Endothelial cell of umbilical vein (primary cell): ENCODE results near the gene MYO1B. TPM values are rescaled to one million over a fixed set of nuclear protein-coding genes. Genes with fewer than 3 reads are reported as not detected.

Experiments
- BruUV-seq: library from RNA; stranded (reverse); fragments of 400-500 nt; replicated peaks from 2 replicates; lab custom pipeline; 2021; lab: Mats Ljungman, UMichigan
- CTCF ChIA-PET: fragments of 300-600, 350-600 bp; sonication (Branson Sonifier 250); formaldehyde crosslinking; loops from one replicate; lab custom pipeline; 2021; ENCODE audit warnings: antibody characterized with exemption, inconsistent platforms; lab: Charles Lee
- POLR2A ChIA-PET: fragments of 300-600, 350-600 bp; sonication (Branson Sonifier 250); formaldehyde crosslinking; loops from one replicate; lab custom pipeline; 2021; ENCODE audit warnings: antibody characterized with exemption, inconsistent platforms; lab: Charles Lee
- DNase-seq: peaks from one replicate; pipeline ENCODE4 v3.0.0-alpha.2; 2011; ENCODE audit warnings: low read depth, low spot score
- FAIRE-seq: peaks from 2 replicates; lab custom pipeline; 2011; peaks lifted over from hg19 to GRCh38; lab: Jason Lieb, UNC
- H2AFZ ChIP-seq: 2 replicates; pipeline ENCODE4 v1.6.0; 2012; ENCODE audit warnings: low read depth, low read length, control low read depth, inconsistent platforms
- H3K27ac ChIP-seq: 2 replicates; pipeline ENCODE4 v1.5.1; 2011; ENCODE audit warnings: low read depth, mild to moderate bottlenecking, control low read depth, low read length, moderate library complexity; ENCODE audit not compliant: insufficient read depth
- H3K27me3 ChIP-seq, 2 experiments: 2 replicates each; pipeline versions ENCODE4 v1.6.0 to v1.6.1; 2011; ENCODE audit warnings: low read length in 2 of 2, mixed read lengths in 1 of 2; ENCODE audit not compliant: control insufficient read depth in 2 of 2, insufficient read depth in 2 of 2
- H3K36me3 ChIP-seq, 2 experiments: 2 replicates in 1 of 2; 3 replicates in 1 of 2; pipeline ENCODE4 v1.5.1; 2011; ENCODE audit warnings: low read length in 2 of 2, mild to moderate bottlenecking in 1 of 2, moderate library complexity in 1 of 2; ENCODE audit not compliant: control insufficient read depth in 2 of 2, insufficient read depth in 2 of 2; ENCODE audit errors: extremely low read depth in 1 of 2
- H3K4me1 ChIP-seq: 3 replicates; pipeline ENCODE4 v1.5.1; 2011; ENCODE audit warnings: mild to moderate bottlenecking, low read length; ENCODE audit not compliant: control insufficient read depth, insufficient read depth; ENCODE audit errors: extremely low read depth
- H3K4me2 ChIP-seq: 2 replicates; pipeline ENCODE4 v1.6.1; 2011; ENCODE audit warnings: low read length, control low read depth, mixed read lengths; ENCODE audit not compliant: insufficient read depth
- H3K4me3 ChIP-seq, 3 experiments: fragments of 200-600 bp in 1 of 3; sonication (generic), shearing (Covaris generic) in 1 of 3; replicated peaks in 1 of 3; 2 replicates each; pipeline ENCODE4 v1.5.1; 2011 to 2016; ENCODE audit warnings: control low read depth in 3 of 3, low read length in 3 of 3, mild to moderate bottlenecking in 2 of 3, inconsistent platforms in 1 of 3, low read depth in 1 of 3, moderate library complexity in 1 of 3; ENCODE audit not compliant: insufficient read depth in 1 of 3
- H3K79me2 ChIP-seq: 2 replicates; pipeline ENCODE4 v1.6.0; 2012; ENCODE audit warnings: low read length, inconsistent platforms; ENCODE audit not compliant: control insufficient read depth, insufficient read depth
- H3K9ac ChIP-seq: replicated peaks from 2 replicates; pipeline ENCODE3; 2011; ENCODE audit warnings: low read length, control low read depth; ENCODE audit not compliant: insufficient read depth; ENCODE audit errors: extremely low read depth
- H3K9me1 ChIP-seq: replicated peaks from 3 replicates; pipeline ENCODE4 v1.6.0; 2011; ENCODE audit warnings: mild to moderate bottlenecking, low read length; ENCODE audit not compliant: control insufficient read depth, insufficient read depth; ENCODE audit errors: extremely low read depth
- H3K9me3 ChIP-seq: replicated peaks from 2 replicates; pipeline ENCODE4 v1.5.1; 2012; ENCODE audit warnings: low read length, inconsistent platforms; ENCODE audit not compliant: control insufficient read depth, insufficient read depth
- H4K20me1 ChIP-seq: replicated peaks from 2 replicates; pipeline ENCODE3; 2011; ENCODE audit warnings: mild to moderate bottlenecking, low read length; ENCODE audit not compliant: control insufficient read depth, insufficient read depth; ENCODE audit errors: extremely low read depth
- EZH2 ChIP-seq: IDR thresholded peaks from 2 replicates; pipeline ENCODE4 v1.6.1; 2012; ENCODE audit warnings: borderline replicate concordance, low read depth, mild to moderate bottlenecking, moderate library complexity, low read length, inconsistent platforms; ENCODE audit not compliant: severe bottlenecking
- FOS ChIP-seq: IDR thresholded peaks from 2 replicates; pipeline ENCODE4 v1.6.1; 2011; ENCODE audit warnings: mild to moderate bottlenecking, low read length, moderate library complexity, borderline replicate concordance; ENCODE audit not compliant: insufficient read depth
- GATA2 ChIP-seq: IDR thresholded peaks from 2 replicates; pipeline ENCODE4 v1.7.0; 2011; ENCODE audit warnings: low read depth, mild to moderate bottlenecking, moderate library complexity, mixed read lengths, low read length; ENCODE audit not compliant: insufficient read length, insufficient read depth
- JUN ChIP-seq: IDR thresholded peaks from 2 replicates; pipeline ENCODE4 v1.6.1; 2011; ENCODE audit warnings: borderline replicate concordance, low read depth; ENCODE audit not compliant: insufficient read length, insufficient read depth
- MYC ChIP-seq: IDR thresholded peaks from one replicate; pipeline ENCODE4 v1.6.1; 2011; ENCODE audit warnings: mild to moderate bottlenecking, low read depth, low read length
- POLR2A ChIP-seq: IDR thresholded peaks from 2 replicates; pipeline ENCODE4 v1.6.1; 2012; ENCODE audit warnings: low read depth, mild to moderate bottlenecking, control low read depth, low read length
- POLR2AphosphoS5 ChIP-seq: IDR thresholded peaks from 2 replicates; pipeline ENCODE4 v1.6.1; 2012; ENCODE audit warnings: low read depth, mild to moderate bottlenecking, control low read depth, low read length, moderate library complexity; ENCODE audit not compliant: insufficient read depth
- dilution Hi-C: fragments of 300-500 bp; cut with MboI; formaldehyde crosslinking; loops from one replicate; pipeline ENCODE4 v1.15.0; 2019; ENCODE audit warnings: low sequenced_read_pairs; ENCODE audit not compliant: extremely low pct_ligation_motif_present
- intact Hi-C: fragments of 100-400 bp; cut with micrococcal nuclease; formaldehyde crosslinking; loops from one replicate; pipeline ENCODE4 v1.10.0; 2022
- polyA plus RNA-seq, 4 experiments: library from polyadenylated mRNA; depleted of rRNA in 3 of 4; stranded (reverse) in 3 of 4; unstranded in 1 of 4; fragments of >200 nt; gene quantifications; 2 replicates each; pipeline versions ENCODE4 v1.2.1 to v1.2.3, GENCODE V29; 2011 to 2012; ENCODE audit warnings: missing spikeins in 1 of 4
- total RNA-seq: library from RNA; stranded (reverse); gene quantifications from 2 replicates; pipeline ENCODE4 v1.2.3, GENCODE V29; 2021
- TF ChIP-seq, protein P1 (sequence below): IDR thresholded peaks from 2 replicates; pipeline ENCODE4 v1.6.1; 2011; ENCODE audit not compliant: insufficient read depth, insufficient read length
- TF ChIP-seq, protein P2 (sequence below), 2 donors: IDR thresholded peaks; 1 replicate in 1 of 2; 2 replicates in 1 of 2; pipeline ENCODE4 v1.5.1; 2011; ENCODE audit warnings: low read length in 2 of 2, mild to moderate bottlenecking in 2 of 2, moderate library complexity in 2 of 2, control low read depth in 1 of 2, inconsistent platforms in 1 of 2, low read depth in 1 of 2; ENCODE audit not compliant: insufficient read depth in 1 of 2; ENCODE audit errors: extremely low read depth in 1 of 2

The MYO1B gene
- total and polyA plus RNA-seq, 2 donors (not counting 3 experiments of a cell fraction or from before 2014, with no cell fraction given) = 8.7 to 51.1 TPM

DNA sequence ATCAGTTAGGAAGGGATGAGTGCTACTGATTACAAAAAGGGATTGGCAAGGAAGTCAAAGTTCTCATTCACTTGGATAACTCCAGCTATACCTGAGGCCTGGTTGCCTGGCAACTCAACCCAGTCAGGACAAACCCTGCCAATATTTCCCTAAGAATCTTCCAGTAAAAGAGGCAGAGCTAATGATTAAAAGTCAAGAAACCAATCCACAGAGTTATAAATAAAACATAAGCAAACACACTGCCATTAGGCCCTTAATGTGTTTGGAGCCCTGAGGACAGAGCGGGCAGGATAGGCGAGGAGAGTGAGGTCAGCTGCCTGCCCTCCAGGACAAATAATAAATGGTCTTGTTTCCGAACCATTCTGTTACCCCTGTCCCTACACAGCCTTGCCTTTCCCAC lies 217.2 kb downstream of the MYO1B start:
- DNase-seq (no peak), FAIRE-seq (no peak)
- TF ChIP-seq MYC (no peak), POLR2AphosphoS5 (no peak), JUN (no peak), GATA2 (no peak), POLR2A (no peak)
- TF ChIP-seq, protein P1, sequence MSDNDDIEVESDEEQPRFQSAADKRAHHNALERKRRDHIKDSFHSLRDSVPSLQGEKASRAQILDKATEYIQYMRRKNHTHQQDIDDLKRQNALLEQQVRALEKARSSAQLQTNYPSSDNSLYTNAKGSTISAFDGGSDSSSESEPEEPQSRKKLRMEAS = no peak
- Histone ChIP-seq H4K20me1 (no peaks in the 10 kb centered on the region), H3K27ac (no peak overlapping the region), H3K4me1 (peaks cover 12% of the 10 kb centered on the region), H3K4me2 (no peak overlapping the region), H2AFZ (no peak overlapping the region), H3K9ac (no peak overlapping the region), H3K9me3 (no peaks in the 10 kb centered on the region), H3K27me3 (peaks cover 0 to 2% of the 10 kb centered on the region in 2 experiments), H3K9me1 (no peaks in the 10 kb centered on the region), H3K36me3 (no peaks in the 10 kb centered on the region), H3K79me2 (no peaks in the 10 kb centered on the region), H3K4me3 (no peak overlapping the region)
- dilution Hi-C loops = no loop called here
- no TSS peak for BruUV-seq
- ChIA-PET POLR2A (no interaction called here), CTCF (interaction anchor here (1.1 kb wide), 1 partner anchor 307 kb away, joined by 3 read pairs; no protein-coding TSS in a partner anchor)
- intact Hi-C loops = no loop called here

- Histone ChIP-seq H3K4me3 (no peak overlapping the region), H3K9me3 (no peaks in the 10 kb centered on the region), H3K36me3 (no peaks in the 10 kb centered on the region), H2AFZ (no peak overlapping the region), H3K27ac (no peak overlapping the region), H3K4me1 (peaks cover 12% of the 10 kb centered on the region), H3K4me2 (no peak overlapping the region), H3K79me2 (no peaks in the 10 kb centered on the region), H4K20me1 (no peaks in the 10 kb centered on the region), H3K9ac (no peak overlapping the region), H3K9me1 (no peaks in the 10 kb centered on the region), H3K27me3 (peaks cover 0 to 2% of the 10 kb centered on the region in 2 experiments)
- ChIA-PET POLR2A (no interaction called here), CTCF (interaction anchor here (1.0 kb wide), 1 partner anchor 58 kb away, joined by 3 read pairs; no protein-coding TSS in a partner anchor)
- no TSS peak for BruUV-seq
- TF ChIP-seq FOS (no peak), MYC (no peak), POLR2A (no peak), JUN (no peak), EZH2 (no peak), POLR2AphosphoS5 (no peak), GATA2 (no peak)
- TF ChIP-seq, protein P2, sequence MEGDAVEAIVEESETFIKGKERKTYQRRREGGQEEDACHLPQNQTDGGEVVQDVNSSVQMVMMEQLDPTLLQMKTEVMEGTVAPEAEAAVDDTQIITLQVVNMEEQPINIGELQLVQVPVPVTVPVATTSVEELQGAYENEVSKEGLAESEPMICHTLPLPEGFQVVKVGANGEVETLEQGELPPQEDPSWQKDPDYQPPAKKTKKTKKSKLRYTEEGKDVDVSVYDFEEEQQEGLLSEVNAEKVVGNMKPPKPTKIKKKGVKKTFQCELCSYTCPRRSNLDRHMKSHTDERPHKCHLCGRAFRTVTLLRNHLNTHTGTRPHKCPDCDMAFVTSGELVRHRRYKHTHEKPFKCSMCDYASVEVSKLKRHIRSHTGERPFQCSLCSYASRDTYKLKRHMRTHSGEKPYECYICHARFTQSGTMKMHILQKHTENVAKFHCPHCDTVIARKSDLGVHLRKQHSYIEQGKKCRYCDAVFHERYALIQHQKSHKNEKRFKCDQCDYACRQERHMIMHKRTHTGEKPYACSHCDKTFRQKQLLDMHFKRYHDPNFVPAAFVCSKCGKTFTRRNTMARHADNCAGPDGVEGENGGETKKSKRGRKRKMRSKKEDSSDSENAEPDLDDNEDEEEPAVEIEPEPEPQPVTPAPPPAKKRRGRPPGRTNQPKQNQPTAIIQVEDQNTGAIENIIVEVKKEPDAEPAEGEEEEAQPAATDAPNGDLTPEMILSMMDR (IDR thresholded peaks at IDR 0.05; ENCODE audit: extremely low read depth in 1 of 2, insufficient read depth in 1 of 2, low read depth in 1 of 2, low read length in 2 of 2) = no peak
- TF ChIP-seq, protein P1 = no peak
- intact Hi-C loops = no loop called here
- DNase-seq (no peak), FAIRE-seq (no peak)
- dilution Hi-C loops = no loop called here
These were observed 218.6 kb downstream of the MYO1B start for GRCh38 chr2:191463790-191464189.
